Heart left ventricle (tissue), 16 donors: ENCODE data around the gene MAPK12. TPM values are rescaled to one million over a fixed set of nuclear protein-coding genes. Genes with fewer than 3 reads are reported as not detected.

Source experiments
- ATAC-seq, 4 donors: fragments of 200-7000 bp; cut with Tn5 transposase; one replicate each; pipeline ENCODE4 v1.9.1; 2020 to 2022; ENCODE audit warnings: moderate library complexity in 4 of 4, mild to moderate bottlenecking in 3 of 4, moderate number of reproducible peaks in 1 of 4
- DNase-seq, 5 donors: peaks; one replicate each; pipeline ENCODE4 v3.0.0-alpha.2; 2020
- H3K27ac ChIP-seq, 12 donors: fragments of 200-600 bp; sonication (generic) in 4 of 12; one replicate each; pipeline versions ENCODE4 v1.5.0 to v1.8.0; 2016 to 2022; ENCODE audit warnings: mild to moderate bottlenecking in 2 of 12
- H3K27me3 ChIP-seq, 9 donors: fragments of 200-600 bp; sonication (generic) in 2 of 9; one replicate each; pipeline versions ENCODE4 v1.5.1 to v1.8.0; 2016 to 2022; ENCODE audit warnings: mild to moderate bottlenecking in 3 of 9
- H3K36me3 ChIP-seq, 9 donors: fragments of 200-600 bp; sonication (generic) in 2 of 9; one replicate each; pipeline versions ENCODE4 v1.5.0 to v1.8.0; 2018 to 2022; ENCODE audit warnings: mild to moderate bottlenecking in 2 of 9
- H3K4me1 ChIP-seq, 12 donors: fragments of 200-600 bp; sonication (generic) in 4 of 12; one replicate each; pipeline versions ENCODE4 v1.5.0 to v1.8.0; 2016 to 2022; ENCODE audit warnings: mild to moderate bottlenecking in 3 of 12
- H3K4me3 ChIP-seq, 12 donors: fragments of 200-600 bp; sonication (generic) in 4 of 12; one replicate each; pipeline versions ENCODE4 v1.5.0 to v1.8.0; 2017 to 2022; ENCODE audit warnings: mild to moderate bottlenecking in 9 of 12, moderate library complexity in 4 of 12
- H3K9me3 ChIP-seq, 12 donors: fragments of 200-600 bp; sonication (generic) in 4 of 12; one replicate each; pipeline versions ENCODE4 v1.5.0 to v1.8.0; 2016 to 2022; ENCODE audit warnings: mild to moderate bottlenecking in 1 of 12
- CTCF ChIP-seq, 12 donors: fragments of 200-600 bp; sonication (generic) in 4 of 12; IDR thresholded peaks; one replicate each; pipeline versions ENCODE4 v1.5.0 to v1.8.0; 2018 to 2022; ENCODE audit warnings: antibody characterized with exemption in 12 of 12, mild to moderate bottlenecking in 5 of 12
- POLR2A ChIP-seq, 2 donors: fragments of 450-650 bp; IDR thresholded peaks; one replicate each; pipeline ENCODE4 v1.6.1; 2017; ENCODE audit warnings: antibody characterized with exemption in 2 of 2, mild to moderate bottlenecking in 2 of 2, moderate library complexity in 2 of 2
- WGBS, 4 donors: extraction: QIAGEN DNeasy Blood & Tissue Kit in 2 of 4; methylation state at CpG; one replicate each; pipeline versions ENCODE4 v1.1.5 to v1.1.7; 2013 to 2018; 5-methylcytosine and 5-hydroxymethylcytosine counted together
- intact Hi-C, 10 donors: fragments of 100-400 bp; cut with DNase I; formaldehyde crosslinking; loops; one replicate each; pipeline versions ENCODE4 v1.11.1 to v1.14.2; 2022
- polyA plus RNA-seq, 2 donors: library from polyadenylated mRNA; stranded (reverse); fragments of 200-250 nt; gene quantifications; one replicate each; pipeline ENCODE4 v1.2.3, GENCODE V29; 2013
- total RNA-seq, 9 donors: library from RNA; depleted of rRNA in 2 of 9; stranded (reverse); fragments of >200 nt in 2 of 9; fragmentation: NEBNext Ultra II Directional in 3 of 9; extraction: Animal tissue kit (Norgen Biotek cat#: 25700) in 3 of 9; gene quantifications; one replicate each; pipeline versions ENCODE4 v1.1.0 to v1.2.4, GENCODE V29; 2016 to 2023
- donor health status: ischemic (EF 13 %, LVEDD 7.1; RV severe dilation, severe dysfunction).
- donor health status: healthy with polysubstance abuse.
- donor health status: DM: no; HTN: yes; CAD: no.
- donor health status: DM: no; HTN: no; CAD: no.
- donor health status: ischemic (EF 25% LVEDD 6.9; RV normal size, moderate dysfunction).
- donor health status: ischemic (EF 25% LVEDD 5.7; RV mildly dilated, moderate dysfunction).
- donor health status: healthy.
- donor health status: DM: yes; HTN: yes; CAD: no.
- donor health status: ischemic (EF 35%, LVEDD 5.7; RV mildly dilated, moderate dysfunction).
- donor health status: nonischemic (EF 11% LVEDD 7.7; RV severe dilation, severe dysfunction).
- donor health status: DM: yes; HTN: yes; CAD: no.
- donor health status: PGD.
- donor health status: ischemic (EF 29% LVEDD 5.4; RV normal size, mild dysfunction).
- donor health status: nonischemic (EF 23%, LVEDD 6.1; RV moderate dilation, normal function).

MAPK12 gene
- total and polyA plus RNA-seq, 11 donors: 11.6 to 18.0 (median 15.5) TPM

DNA sequence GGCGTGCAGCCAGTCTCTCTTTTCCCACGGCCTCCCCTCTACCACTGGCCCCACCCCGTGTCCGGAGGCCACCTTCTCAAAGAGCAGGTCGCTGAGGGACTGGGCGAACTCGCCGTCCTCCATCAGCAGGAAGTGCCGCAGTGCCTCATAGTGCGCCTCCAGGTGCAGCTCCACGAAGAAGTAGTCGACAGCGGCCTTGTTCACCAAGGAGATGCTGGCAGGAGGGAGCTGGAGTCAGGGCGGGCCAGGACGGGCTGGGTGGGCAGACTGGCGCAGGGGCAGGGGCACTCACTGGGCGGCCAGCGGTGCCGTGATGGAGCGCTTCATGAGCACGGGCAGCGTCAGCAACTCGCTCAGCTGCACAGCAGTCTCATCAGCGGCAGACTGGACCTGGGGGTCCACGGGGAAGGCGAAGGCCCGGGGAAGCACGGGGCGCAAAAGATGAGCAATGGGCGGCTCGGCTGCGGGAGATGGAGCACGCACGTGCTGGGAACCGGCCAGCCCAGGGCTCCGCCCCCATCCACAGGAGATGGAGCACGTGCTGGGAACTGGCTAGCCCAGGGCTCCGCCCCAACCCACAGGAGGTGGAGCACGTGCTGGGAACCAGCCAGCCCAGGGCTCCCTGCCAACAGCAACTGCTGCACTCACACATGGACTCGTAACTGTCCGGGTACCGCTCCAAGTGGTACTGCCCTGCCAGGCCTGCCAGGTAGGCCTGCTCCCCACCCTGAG is 42.3 kb downstream of the MAPK12 start:
- intact Hi-C loops: no loop called here

GRCh38 chr22:50218153-50218995 is 43.1 kb downstream of the MAPK12 start:
- DNase-seq (no peak), ATAC-seq (peak in 2 of 4 donors; percentile 2 to 3)
- Histone ChIP-seq H3K27ac (no peak overlapping the region), H3K36me3 (peaks cover 2 to 94% (median 86%) of the 10 kb centered on the region in 9 donors), H3K4me1 (peaks cover 0 to 14% (median 4%) of the 10 kb centered on the region in 12 donors), H3K4me3 (no peak overlapping the region), H3K27me3 (no peaks in the 10 kb centered on the region), H3K9me3 (no peaks in the 10 kb centered on the region)
- TF ChIP-seq POLR2A (IDR thresholded peaks at IDR 0.05): no peak
- no peak for TF ChIP-seq CTCF (IDR thresholded peaks at IDR 0.05)
- intact Hi-C loops: no loop called here
- 77 to 88% (median 80%) methylated on average over 24 to 43 of the region's 43 CpGs for WGBS, 4 donors

More for the DNA sequence above, 42.3 kb downstream of the MAPK12 start:
- TF ChIP-seq POLR2A (IDR thresholded peaks at IDR 0.05) (no peak), CTCF (IDR thresholded peaks at IDR 0.05) (no peak)
- 62 to 83% (median 69%) methylated on average over 34 to 42 of the region's 42 CpGs for WGBS, 4 donors
- no peaks in the 10 kb centered on the region for H3K9me3 ChIP-seq
- peaks cover 5 to 94% (median 86%) of the 10 kb centered on the region in 9 donors for H3K36me3 ChIP-seq
- DNase-seq (peak; percentile 83 to 91 (median 89)), ATAC-seq (peak; percentile 73 to 89 (median 80))
- no peak overlapping the region for H3K4me3 ChIP-seq
- peaks cover 0 to 14% (median 4%) of the 10 kb centered on the region in 12 donors for H3K4me1 ChIP-seq
- no peaks in the 10 kb centered on the region for H3K27me3 ChIP-seq
- no peak overlapping the region for H3K27ac ChIP-seq

DNA sequence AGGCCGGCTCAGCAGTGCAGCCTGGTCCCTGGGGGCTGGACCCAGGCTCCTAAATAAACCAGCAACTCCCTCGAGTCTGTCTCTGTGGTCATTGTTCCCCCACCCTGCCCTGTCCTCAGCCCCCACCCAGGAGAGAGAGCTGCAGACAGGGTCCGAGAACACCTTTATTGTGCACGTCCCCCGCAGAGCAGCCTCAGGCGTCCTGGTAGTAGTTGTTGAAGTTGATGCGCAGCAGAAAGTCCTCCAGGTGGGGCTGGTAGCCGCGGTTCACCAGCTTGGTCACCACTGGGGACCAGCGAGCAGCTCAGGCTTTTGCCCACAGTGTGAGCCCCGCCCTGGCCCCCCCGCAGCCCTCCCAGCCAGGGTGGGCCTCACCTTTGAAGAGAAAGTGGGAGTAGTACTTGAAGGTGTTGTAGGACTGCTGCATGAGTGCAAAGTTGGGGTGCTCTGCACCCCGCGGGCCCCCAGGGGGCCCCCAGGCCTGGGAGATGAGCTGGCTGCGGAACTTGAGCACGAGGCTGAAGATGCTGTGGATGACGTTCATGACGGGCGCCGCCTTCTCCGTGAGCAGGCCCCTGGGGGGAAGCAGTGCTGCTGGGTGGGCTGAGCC is 43.8 kb downstream of the MAPK12 start:
- TF ChIP-seq POLR2A (IDR thresholded peaks at IDR 0.05) (no peak), CTCF (IDR thresholded peaks at IDR 0.05) (no peak)
- Histone ChIP-seq H3K4me3 (no peak overlapping the region), H3K9me3 (no peaks in the 10 kb centered on the region), H3K27ac (no peak overlapping the region), H3K36me3 (peaks cover 2 to 94% (median 86%) of the 10 kb centered on the region in 9 donors), H3K4me1 (peaks cover 0 to 14% (median 4%) of the 10 kb centered on the region in 12 donors), H3K27me3 (no peaks in the 10 kb centered on the region)
- no peak for DNase-seq
- 64 to 93% (median 86%) methylated on average over 2 to 21 of the region's 21 CpGs for WGBS, 4 donors
- no peak for ATAC-seq
- intact Hi-C loops: no loop called here
